H1 (cell line): ENCODE data around the gene HMGB4. TPM values are rescaled to one million over a fixed set of nuclear protein-coding genes. Genes with fewer than 3 reads are reported as not detected.

Experiments used
- KDM4A ChIP-seq: IDR thresholded peaks from one replicate; pipeline ENCODE4 v1.7.1; 2012; ENCODE audit warnings: low read depth, mild to moderate bottlenecking, moderate library complexity, low read length, inconsistent platforms; ENCODE audit not compliant: severe bottlenecking
- RFX5 ChIP-seq: IDR thresholded peaks from 2 replicates; pipeline ENCODE4 v1.6.1; 2011; ENCODE audit warnings: low read depth, low read length, improper control_type of control experiment, borderline replicate concordance
- polyA plus RNA-seq, 7 experiments: library from polyadenylated mRNA; depleted of rRNA in 3 of 7; stranded (reverse) in 5 of 7; unstranded in 2 of 7; fragments of >200 nt in 5 of 7; fragments of 200-250 nt in 2 of 7; gene quantifications; 1 replicate in 5 of 7; 2 replicates in 1 of 7; 4 replicates in 1 of 7; pipeline versions ENCODE4 v1.2.1 to v1.2.3, GENCODE V29; 2011 to 2013; ENCODE audit warnings: missing spikeins in 2 of 7, mixed read lengths in 2 of 7
- total RNA-seq: library from RNA; stranded (reverse); fragmentation: NEBNext Ultra II Directional; extraction: Animal tissue kit (Norgen Biotek cat#: 25700); gene quantifications from 2 replicates; pipeline ENCODE4 v1.2.1, GENCODE V29; 2021

HMGB4 gene
- total and polyA plus RNA-seq, 2 of the 8 experiments (the other 6 are each of a cell fraction or from before 2014, with no cell fraction given) = not detected

GRCh38 chr1:33820804-33821203 is 43.1 kb upstream of the HMGB4 start (continued):
- TF ChIP-seq KDM4A (no peak), RFX5 (no peak)
